Suprapubic skin (tissue), 3 donors: ENCODE results near the gene C1QTNF9.
"Not testable (repeated sequence)": the region's sequence is repeated elsewhere in the genome, so short reads cannot be mapped to it uniquely, and the experiment has no call there.

Source experiments
- EP300 ChIP-seq: sonication (generic); formaldehyde crosslinking; IDR thresholded peaks from one replicate; pipeline ENCODE4 v1.6.1; 2017; ENCODE audit warnings: antibody characterized with exemption
- POLR2A ChIP-seq, 2 donors: fragments of 450-650 bp; IDR thresholded peaks; one replicate each; pipeline ENCODE4 v1.6.1; 2017; ENCODE audit warnings: antibody characterized with exemption in 2 of 2, mild to moderate bottlenecking in 2 of 2, moderate library complexity in 2 of 2
- TF ChIP-seq, protein P1 (sequence below), 2 donors: fragments of 200-600 bp in 1 of 2; fragments of 450-650 bp in 1 of 2; sonication (generic) in 1 of 2; IDR thresholded peaks; one replicate each; pipeline ENCODE4 v1.5.1; 2016 to 2019; ENCODE audit warnings: antibody characterized with exemption in 2 of 2, mild to moderate bottlenecking in 1 of 2, moderate library complexity in 1 of 2

DNA sequence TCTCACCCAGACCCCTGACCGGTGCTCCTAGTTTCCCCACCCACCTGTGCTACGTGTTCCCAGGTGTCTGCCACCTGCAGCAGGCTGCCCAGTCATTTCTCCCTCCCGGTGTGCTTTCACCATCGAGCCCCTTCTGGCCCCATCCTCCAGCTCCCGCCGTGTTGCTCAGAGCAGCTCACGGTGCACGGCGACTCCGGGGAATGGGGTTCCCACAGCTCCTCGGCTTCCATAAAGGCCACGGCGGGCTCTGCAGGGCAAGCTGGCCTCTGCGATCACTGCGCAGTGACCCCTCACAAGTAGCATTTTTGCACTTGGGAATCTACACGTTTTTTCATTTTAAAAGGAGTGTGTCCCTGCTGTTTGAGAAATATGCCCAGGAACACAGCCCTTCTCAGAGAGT lies 49.5 kb downstream of the C1QTNF9 start:
- TF ChIP-seq, protein P1, sequence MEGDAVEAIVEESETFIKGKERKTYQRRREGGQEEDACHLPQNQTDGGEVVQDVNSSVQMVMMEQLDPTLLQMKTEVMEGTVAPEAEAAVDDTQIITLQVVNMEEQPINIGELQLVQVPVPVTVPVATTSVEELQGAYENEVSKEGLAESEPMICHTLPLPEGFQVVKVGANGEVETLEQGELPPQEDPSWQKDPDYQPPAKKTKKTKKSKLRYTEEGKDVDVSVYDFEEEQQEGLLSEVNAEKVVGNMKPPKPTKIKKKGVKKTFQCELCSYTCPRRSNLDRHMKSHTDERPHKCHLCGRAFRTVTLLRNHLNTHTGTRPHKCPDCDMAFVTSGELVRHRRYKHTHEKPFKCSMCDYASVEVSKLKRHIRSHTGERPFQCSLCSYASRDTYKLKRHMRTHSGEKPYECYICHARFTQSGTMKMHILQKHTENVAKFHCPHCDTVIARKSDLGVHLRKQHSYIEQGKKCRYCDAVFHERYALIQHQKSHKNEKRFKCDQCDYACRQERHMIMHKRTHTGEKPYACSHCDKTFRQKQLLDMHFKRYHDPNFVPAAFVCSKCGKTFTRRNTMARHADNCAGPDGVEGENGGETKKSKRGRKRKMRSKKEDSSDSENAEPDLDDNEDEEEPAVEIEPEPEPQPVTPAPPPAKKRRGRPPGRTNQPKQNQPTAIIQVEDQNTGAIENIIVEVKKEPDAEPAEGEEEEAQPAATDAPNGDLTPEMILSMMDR (IDR thresholded peaks at IDR 0.05), result not testable (repeated sequence)
- not testable (repeated sequence) for TF ChIP-seq POLR2A (IDR thresholded peaks at IDR 0.05); EP300
